Measurements from ENCODE around the gene PELI2.

PELI2 gene

DNA sequence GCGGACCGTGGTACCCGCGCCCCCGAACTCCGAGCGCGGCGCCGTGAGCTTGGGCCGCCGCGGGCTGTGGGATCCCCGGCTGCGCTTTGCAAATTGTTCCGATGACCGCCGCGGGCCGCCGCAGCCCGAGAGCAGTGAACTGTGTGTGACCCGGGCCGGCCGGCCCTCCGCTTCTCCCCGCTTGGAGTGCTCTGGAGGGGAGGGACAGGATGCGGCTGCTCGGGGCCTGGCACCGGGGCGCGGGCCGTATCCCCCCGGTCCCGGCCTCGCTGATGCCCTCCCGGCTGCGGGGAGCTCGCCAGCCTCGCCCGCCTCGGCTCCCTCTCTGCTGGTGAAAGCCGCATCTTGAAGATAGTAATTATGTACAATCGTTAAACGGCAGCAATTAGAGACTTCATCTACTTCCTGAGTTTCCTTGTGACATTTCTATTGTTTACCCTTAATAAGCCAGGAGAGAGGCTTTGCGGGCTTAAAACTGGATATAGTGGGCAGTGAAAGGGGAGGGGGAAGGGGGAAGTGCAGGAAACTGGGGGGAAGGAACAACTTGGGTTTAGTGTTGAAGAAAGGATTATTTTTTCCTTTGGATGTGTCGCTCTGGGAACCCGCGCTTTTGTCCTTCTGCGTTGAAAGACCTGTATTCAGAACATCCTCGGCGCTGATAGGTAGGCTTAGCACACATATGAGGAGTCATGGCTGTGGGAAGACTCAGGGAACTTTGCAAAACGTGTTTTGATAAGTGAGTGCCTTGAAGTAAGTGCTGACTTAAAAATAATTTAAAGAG lies 1.2 kb downstream of the PELI2 start:
- peak; percentile 79 for DNase-seq (ENCODE audit: low spot score)

DNA sequence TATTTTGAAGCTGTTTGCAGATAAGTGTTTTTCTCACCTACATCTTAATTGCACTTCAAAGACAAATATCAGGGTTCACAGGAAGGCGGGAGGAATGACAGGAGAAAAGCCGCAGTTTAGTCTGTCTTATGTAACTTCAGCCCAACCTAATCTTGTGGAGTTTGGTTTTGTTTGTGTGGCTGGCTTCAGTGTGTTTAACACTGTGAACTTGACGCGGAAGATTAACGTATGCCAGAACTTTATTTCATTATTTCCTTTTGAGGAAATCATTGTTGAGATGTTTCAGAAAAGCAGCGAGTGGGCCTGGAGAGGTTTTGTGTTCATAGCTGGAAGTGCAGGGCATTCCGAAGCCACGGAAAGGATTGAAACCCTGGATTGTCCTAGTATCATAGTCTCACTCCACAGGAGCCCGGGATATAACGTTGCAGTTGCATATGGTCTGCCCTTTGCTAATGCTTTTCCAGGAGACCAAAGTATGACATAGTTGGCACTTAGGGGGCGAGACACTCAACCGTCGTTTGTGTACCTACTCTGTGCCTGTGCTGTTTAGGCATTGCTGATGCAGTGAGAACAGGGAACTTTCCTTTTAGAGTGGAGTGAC lies 2.0 kb downstream of the PELI2 start:
- DNase-seq (ENCODE audit: low spot score), result no peak

DNA sequence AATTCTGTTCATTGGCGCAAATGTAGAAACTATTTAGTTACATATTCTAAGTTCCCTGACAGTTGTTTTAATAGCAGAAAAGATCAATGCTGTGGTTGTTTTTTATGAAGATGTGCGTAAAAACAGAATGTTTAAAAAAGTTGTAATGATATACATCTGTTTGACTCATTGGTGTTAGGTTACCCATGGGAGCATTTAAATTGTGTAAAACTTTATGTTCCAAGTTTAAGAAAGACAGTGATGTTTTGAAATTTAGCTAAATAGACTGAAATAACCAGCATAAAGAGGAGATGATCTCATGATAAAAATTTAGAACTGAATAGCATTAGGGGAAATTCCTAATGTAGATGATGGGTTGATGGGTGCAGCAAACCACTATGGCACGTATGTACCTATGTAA lies 3.6 kb downstream of the PELI2 start:
- no peak for DNase-seq (ENCODE audit: low spot score)

DNA sequence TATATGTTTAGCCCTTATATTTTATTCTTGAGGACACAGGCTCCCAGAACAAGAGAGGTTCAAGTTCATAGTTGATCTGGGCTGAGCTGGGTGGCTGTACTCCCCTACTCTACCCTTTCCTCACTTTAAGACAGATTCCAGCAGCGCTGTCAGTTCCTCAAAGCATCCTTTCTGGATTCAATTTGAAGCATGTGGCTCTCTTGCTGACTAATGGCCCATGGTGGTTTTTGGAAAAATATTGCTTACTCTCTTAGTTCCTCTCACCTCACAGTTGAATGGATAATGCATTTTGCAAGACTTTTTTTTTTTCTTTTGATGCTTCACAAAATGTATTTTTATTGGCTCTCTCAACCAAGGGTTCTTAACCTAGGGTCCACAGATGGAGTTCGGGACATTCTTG lies 4.1 kb downstream of the PELI2 start:
- DNase-seq (ENCODE audit: low spot score), result no peak

DNA sequence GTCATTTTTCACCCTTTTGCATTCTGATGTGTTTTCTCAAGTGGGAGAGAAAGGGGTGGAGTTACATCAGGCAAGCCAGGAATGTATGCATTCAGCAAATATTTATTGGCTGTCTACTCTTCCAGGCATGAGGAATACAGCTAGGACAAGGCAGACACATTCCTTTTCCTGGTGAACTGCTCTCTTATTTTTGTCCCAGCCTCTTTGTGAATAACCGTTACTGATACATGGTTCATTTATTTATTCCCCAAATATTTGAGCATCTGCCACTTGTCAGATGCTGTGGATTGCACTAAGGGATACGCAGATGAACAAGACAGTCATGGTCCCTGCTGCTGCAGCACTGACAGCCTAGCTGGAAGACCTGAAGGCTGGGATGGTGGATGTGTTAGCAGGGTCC lies 6.1 kb downstream of the PELI2 start:
- DNase-seq (ENCODE audit: low spot score), result no peak

DNA sequence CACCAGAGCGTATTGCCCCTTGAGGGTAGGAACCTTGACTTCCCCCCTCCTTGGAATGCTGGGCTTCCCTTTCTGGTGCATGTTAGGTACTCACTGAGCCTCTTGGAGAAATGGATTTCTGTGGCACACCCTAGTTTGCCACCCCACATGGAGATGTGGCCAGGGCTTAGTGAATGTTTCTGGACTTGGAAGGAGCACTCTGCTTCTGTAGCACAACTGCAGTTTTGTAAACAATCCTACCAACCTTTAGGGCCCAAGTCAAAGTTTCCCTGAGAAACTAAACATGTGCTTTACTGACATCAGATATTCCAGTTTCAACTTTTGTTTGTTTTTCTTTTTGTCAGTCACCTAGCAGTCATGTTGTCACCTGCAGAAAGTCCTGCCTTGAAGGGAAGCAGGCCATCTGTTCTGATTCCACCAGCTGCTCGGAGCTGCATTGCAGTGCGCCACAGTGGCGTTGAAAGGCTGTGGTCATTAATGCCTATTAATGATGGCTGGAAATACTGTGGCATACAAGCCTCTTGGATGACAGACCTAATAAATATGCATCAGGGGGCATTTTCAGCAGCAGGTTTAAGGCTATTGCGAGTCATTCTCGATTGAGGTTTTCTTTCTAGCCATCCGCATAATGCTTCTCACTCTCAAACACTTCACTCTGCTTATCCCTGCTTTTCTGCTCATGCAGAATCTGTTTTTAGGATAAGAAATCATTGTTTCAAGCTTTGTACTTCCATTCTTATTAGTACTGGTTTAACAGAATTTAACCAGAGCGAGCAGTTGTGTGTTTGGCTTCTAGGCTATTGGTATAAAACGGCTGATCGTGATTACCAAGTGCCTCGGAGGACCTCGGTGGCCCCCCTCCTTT lies 7.8 kb downstream of the PELI2 start:
- DNase-seq (ENCODE audit: low spot score), result no peak

DNA sequence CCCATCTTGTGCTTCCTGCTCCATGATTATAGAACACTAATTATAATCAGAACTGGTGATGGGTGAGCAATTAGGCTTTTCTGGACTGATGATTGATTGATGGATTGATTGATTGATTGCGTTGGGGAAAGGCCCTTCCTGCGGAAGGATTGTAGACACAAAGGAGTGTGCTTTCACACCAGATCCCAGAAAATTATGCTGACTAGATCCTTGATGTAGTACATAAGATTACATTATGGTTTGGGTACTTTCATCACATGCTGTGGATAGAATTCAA lies 8.4 kb downstream of the PELI2 start:
- no peak for DNase-seq (ENCODE audit: low spot score)

DNA sequence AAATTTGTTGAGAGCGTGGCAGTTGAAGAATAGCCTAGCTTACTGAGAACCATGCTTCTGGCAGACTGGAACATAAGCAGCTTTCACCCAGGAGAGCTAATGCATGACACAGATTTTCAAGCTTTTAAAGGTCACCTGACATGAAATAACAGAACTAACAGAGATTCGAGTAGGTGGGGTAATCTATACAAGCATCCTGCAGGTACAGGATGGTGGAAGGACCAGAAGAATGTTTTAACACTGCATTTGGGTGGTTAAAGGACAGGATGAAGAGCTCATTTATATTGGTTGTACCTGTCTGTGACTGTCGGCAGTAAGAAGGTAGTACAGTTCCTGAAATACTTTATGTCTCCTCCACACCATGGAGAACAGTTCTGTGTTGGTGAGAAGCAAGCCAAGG lies 8.9 kb downstream of the PELI2 start:
- DNase-seq (ENCODE audit: low spot score), result no peak

DNA sequence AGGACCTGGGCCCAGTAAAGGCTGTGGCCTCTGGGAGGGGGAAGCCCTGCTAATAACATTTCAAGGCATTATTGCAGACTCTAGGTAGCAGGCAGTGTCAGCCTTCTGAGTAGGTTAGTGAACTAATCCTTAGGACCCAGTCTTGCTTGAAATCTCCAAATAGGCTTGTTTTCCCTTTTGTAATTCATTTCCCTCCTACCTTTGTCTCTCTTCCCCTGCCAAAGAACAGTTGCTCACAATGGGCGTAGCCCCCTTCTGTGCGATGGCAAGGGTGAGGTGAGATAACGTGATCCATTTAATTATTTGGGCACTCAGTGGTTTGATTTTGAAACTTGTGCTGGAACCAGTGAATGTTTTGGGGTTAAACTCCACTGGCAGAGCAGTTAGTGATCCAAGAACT lies 10.9 kb downstream of the PELI2 start:
- no peak for DNase-seq (ENCODE audit: low spot score)

DNA sequence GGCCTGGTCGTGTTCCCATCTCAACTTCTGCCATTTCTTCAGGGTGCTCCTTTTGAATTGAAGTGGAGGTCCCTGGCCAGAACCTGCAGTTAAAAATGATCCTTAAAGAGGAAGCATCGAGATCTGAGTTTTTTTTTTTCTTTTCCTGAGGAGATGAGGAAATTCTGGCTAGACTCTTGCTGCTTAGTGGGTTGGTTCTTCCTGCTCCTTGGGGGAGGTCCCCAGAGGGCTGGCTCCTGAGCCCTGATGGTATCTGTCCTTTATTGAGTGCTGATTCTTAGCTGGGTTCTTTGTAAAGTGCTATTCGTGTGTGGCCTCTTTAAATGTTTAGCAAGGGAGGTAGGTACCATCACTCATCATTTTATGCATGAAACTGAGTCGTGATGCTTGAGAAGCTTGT lies 11.7 kb downstream of the PELI2 start:
- DNase-seq (ENCODE audit: low spot score), result no peak

DNA sequence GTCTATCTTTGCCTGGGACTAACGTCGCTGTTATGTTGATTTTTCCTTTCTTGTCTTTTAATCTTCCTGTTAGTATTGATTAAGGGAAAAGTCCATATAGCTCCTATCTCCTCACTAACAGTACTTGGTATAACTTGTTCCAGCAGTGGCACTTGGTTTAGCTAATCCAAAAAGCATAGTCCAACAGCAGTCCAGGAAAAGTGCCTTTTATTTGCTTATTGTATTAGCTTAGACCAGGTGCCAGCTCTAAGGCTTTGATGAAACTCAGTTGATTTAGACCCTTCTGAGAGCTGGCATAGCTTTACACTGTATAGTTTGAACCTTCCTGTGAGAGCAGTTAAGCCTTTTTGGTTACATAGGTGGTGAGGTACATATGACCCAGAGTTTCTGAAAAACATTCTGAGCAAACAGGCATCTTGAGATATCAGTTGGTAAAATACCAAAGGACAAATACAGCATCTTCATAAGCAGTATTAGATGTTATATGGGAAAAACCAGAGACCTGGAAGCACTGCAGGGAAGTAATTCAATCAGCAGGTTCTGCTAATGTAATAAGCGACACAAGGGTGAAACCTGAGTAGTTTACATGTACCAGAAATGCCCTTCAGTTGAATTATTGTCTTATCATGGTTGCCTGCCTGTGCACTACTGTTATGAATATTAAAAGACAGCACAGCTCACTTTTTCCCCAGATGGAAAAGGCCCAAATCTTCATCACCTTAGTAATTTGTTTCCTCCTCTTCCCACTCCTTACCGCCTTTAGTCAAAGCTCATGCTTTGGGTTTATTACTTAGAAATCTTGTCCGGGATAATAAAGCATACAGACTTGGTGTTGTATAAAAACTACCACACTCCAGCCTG lies 13.0 kb downstream of the PELI2 start:
- no peak for DNase-seq (ENCODE audit: low spot score)

DNA sequence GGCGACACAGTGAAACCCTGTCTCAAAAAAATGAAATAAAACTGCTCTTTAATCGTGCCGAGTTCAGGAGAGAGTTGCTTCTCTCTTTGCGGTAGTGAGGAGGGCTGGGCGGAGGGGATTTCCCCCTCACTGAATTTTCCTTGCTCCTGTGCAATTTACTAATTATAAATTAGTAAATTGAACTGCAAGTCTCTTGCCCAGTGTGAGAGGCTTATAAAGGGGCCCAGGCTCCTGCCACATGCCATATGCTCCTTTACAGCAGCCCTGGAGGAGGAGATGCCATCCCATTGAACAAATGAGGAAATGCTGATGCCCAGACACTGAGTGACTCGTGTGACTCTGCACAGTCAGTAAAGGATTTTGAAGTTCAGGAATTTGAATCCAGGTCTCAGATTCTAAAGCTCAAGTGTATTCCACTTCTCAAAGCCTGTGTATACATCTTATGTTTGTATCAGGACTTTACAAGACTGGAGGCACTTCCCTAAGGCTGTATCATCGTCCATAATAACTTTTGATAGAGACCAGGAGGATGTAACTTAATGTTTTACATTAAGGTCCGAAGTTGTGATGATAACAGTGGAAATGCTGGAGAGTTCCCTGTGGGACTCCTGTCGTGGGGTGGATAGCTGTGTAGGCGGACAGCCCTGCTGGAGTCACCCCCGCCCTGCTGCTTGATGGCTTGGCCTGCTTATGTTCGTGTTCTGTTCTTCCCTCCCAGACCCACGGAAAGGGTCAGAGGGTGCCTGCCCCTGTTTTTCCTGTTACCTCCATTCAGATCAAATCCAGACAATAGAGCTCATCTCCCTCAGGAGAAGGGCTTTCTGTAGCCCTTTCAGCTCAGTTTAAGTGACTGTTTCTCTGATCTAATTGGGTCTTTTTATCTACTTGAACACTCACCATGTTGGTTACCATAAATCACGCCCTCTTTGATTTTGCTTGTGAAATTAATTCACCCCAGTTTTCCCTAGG lies 13.9 kb downstream of the PELI2 start:
- no peak for DNase-seq (ENCODE audit: low spot score)

DNA sequence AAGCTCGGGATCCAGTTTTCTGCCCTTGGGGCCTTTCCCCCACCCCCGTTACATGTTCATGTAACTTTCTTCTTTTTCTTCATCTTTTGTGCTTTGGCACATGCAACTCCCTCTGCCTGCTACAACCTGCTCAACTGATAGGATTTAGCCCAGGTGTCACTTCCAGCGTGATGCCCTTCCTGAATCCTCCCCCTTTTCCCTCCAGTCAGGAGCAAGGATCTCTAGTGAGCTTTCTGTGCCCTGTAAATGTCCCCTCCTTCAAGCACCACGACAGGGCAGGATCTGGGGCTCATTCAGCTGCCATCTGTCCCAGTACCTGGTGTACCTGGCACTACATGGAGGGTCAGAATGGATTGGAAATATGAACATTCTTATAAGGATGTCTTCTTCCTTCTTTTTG lies 15.3 kb downstream of the PELI2 start:
- DNase-seq (ENCODE audit: low spot score), result no peak

DNA sequence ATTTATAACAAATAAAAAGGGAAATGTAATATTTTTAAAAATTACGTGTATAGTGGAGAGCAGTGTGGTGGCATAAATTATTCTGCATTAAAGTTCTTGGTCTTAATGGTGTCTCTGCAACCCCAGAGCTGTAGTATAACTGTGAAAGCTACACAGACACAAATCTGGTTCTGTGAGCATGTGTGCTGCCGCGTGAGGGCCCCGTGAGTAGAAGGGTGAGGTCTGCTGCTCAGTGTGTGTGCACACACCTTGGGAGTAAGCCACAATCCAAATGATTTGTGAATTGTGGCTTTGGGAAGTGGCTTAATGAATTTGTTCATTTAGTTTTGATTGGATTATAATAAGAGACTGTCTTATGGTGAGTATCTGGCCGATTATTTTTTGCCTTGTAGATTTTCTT lies 16.8 kb downstream of the PELI2 start:
- no peak for DNase-seq (ENCODE audit: low spot score)

DNA sequence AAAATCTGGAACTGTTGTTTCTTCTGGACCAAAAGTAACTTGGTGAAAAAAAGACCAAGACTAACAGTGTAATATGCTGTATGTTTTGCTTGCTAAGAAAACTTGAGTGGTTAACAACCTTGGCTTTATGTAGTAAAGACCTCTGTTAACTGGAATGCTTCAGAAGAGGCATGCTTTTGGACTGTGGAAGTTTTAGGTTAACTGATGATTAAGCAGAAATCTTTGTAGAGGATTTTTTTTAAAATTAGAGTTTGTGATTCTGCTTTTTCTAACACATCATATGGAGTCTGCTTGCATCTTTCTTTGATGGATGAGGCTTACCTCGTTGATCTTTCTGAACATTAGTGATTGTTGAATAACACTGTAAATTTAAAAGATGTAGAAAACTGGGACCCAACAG lies 17.5 kb downstream of the PELI2 start:
- no peak for DNase-seq (ENCODE audit: low spot score)

DNA sequence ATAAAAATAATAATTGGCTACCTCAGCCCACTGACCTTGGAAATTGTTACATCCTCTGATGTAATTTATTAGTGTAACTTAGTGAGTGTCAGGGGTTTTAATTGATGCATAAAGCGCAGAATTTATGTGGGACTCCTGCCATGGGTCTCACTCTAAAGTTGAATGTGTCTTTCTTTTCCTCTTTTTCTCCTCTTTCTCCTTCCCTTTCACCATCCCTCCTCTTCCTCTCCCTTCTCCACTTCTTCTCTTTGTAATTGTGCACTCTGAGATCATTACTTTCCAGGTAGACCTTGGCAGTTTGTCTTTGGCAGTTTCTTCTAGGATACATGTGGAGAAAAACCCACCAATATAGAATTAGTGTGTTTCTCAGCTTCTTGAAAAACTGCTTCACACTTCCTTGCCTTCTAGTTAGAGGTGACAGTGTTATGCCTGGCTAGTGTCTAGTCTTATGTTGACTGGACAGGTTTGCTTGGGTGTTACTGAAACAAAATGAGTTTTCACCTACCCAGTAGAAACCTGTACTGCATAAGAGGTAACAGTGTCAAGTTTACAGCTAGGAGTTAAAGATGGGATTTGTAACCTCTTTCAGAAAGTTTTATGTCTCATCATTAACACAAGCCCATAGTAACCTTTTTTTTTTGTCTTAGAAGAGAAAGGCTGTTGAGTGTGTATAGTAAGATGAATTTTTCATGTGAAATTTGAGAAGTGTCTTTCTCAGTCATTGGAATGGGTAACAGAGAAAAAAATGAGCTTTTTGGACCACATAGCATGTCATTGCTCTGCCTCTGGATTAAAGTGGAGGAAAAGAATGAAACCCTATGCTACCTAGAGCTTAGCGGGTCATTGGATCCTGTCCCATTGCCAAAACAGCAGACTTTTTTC lies 18.6 kb downstream of the PELI2 start:
- DNase-seq (ENCODE audit: low spot score), result no peak

DNA sequence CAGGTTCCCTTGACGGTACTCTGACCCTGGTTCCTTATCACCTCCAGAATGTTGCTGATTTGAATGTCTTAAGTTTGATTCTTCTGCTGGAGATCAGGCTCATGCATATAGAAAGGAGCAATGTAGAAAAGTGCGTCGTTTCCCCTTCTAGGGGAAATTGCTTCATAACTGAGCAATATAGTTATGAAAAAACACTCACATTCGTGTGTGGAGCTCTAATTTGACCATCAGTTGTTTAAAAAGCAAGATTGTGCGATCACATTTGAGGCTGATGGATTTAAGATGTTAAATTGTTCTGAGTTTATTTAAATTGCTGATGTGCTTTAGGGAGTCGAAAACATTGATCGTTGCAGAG lies 19.2 kb downstream of the PELI2 start:
- DNase-seq (ENCODE audit: low spot score), result no peak

DNA sequence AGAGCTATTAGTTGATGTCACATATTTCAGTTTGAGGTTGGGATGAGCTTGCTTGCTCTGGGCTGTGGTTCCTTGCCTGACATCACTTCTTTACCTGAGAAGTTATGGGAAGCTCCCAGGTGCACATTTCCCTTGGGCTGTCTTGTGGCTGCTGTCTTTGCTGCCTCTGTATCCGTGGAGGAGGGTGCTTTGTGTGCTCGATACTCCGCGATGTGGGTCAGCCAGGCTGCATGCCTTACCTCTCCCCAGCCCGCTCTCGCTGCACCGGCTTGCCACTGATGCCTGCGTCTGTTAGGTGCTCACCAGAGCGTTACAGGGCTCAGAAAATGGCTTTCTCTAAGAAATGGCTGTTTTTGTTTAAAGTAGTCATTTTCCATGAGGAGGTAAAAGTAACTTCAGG lies 19.6 kb downstream of the PELI2 start:
- no peak for DNase-seq (ENCODE audit: low spot score)

DNA sequence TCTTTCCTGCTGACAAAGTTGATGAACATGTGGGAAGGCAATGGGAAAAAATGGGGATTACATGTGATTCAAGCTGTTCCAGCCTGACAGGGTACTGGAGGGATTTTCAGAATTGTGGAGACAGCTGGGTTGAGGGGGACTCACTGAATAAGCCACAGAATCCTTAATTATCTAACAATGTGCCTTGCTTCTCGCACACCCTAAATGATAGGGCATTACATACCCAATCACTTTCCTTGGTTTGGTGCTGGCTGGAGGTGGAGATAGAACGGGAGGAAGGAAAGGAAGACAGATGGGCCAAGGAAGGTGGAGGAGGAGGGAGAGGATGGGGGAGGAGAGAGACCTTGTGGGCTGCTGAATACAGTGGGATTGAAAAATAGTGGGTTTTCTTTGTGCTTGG lies 20.7 kb downstream of the PELI2 start:
- DNase-seq (ENCODE audit: low spot score), result no peak

DNA sequence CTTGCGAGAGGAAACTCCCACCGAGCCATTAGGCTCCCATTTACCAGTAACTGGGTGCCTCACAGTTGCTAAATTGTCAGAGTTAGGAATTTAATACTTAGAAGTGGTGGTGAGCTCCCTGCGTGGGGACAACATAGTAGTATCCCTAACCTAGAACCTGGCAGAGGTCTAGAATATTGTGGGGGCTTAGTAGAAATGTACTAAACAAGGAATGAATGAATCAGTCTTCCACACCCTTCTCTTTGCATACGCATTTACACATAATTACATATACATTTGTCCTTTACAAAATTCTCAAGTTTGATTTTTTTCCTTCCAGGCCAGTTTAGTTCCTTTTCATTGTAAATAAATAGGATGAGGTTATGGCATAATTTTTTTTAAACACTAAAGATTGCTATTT lies 24.1 kb downstream of the PELI2 start:
- no peak for DNase-seq (ENCODE audit: low spot score)
